Aortic smooth muscle cell (primary cell): ENCODE results near the gene FIGNL1. TPM values are rescaled to one million over a fixed set of nuclear protein-coding genes. Genes with fewer than 3 reads are reported as not detected.

Experiments
- total RNA-seq: library from RNA; depleted of rRNA; stranded (reverse); fragments of >200 nt; gene quantifications from 2 replicates; pipeline ENCODE4 v1.2.3, GENCODE V29; 2014

The FIGNL1 gene
- total RNA-seq = 11.1 and 19.8 TPM in 2 replicates

GRCh38 chr7:50449881-50450589, at the start of gene FIGNL1:
Gene FIGNL1 (minus strand): TSS chr7:50450350. CDS start chr7:50447287, 3,063 bp downstream.

Other genes with a start within 250 kb of the FIGNL1 start
- not detected in 2 replicates for gene IKZF1, start 145.6 kb downstream of the FIGNL1 start, total RNA-seq
- not detected in 2 replicates for gene DDC, start 115.1 kb upstream of the FIGNL1 start, total RNA-seq